Body of pancreas (tissue), 4 donors: Measurements from ENCODE around the gene TEX29. TPM values are rescaled to one million over a fixed set of nuclear protein-coding genes. Genes with fewer than 3 reads are reported as not detected.

Source experiments
- ATAC-seq: fragments of 150-250 bp; one replicate; pipeline ENCODE4 v1.9.1; 2016
- DNase-seq, 4 donors: peaks; one replicate each; pipeline ENCODE4 v3.0.0-alpha.2; 2019
- H3K27ac ChIP-seq, 4 donors: fragments of 200-600 bp; sonication (generic); 1 replicate in 3 of 4; 2 replicates in 1 of 4; pipeline versions ENCODE4 v1.5.1 to v1.6.1; 2016 to 2019; ENCODE audit warnings: mild to moderate bottlenecking in 1 of 4, mixed read lengths in 1 of 4, moderate library complexity in 1 of 4
- H3K27me3 ChIP-seq, 2 donors: fragments of 200-600 bp; sonication (generic); one replicate each; pipeline ENCODE4 v1.6.0; 2016; ENCODE audit warnings: mild to moderate bottlenecking in 1 of 2
- H3K36me3 ChIP-seq, 2 donors: fragments of 200-600 bp; sonication (generic); replicated peaks in 1 of 2; 2 replicates each; pipeline ENCODE4 v1.5.1; 2016; ENCODE audit warnings: low read depth in 2 of 2; ENCODE audit not compliant: insufficient read depth in 1 of 2
- H3K4me1 ChIP-seq: fragments of 200-600 bp; sonication (generic); one replicate; pipeline ENCODE4 v1.6.0; 2016
- H3K4me3 ChIP-seq, 2 donors: fragments of 200-600 bp; sonication (generic); 1 replicate in 1 of 2; 2 replicates in 1 of 2; pipeline ENCODE4 v1.5.1; 2016 to 2019
- H3K9me3 ChIP-seq, 3 donors: fragments of 200-600 bp; sonication (generic); 1 replicate in 2 of 3; 2 replicates in 1 of 3; pipeline ENCODE4 v1.5.1; 2016
- CTCF ChIP-seq, 7 experiments: fragments of 450-650 bp in 4 of 7; fragments of 200-600 bp in 3 of 7; sonication (generic) in 3 of 7; IDR thresholded peaks; one replicate each; pipeline ENCODE4 v1.5.1; 2016 to 2019; ENCODE audit warnings: antibody characterized with exemption in 7 of 7
- POLR2A ChIP-seq, 3 donors: fragments of 450-650 bp; IDR thresholded peaks; one replicate each; pipeline ENCODE4 v1.6.1; 2016; ENCODE audit warnings: antibody characterized with exemption in 3 of 3, mild to moderate bottlenecking in 2 of 3
- WGBS, 2 donors: methylation state at CpG; one replicate each; pipeline ENCODE4 v1.1.5; 2017; 5-methylcytosine and 5-hydroxymethylcytosine counted together
- intact Hi-C: fragments of 100-400 bp; cut with DNase I; formaldehyde crosslinking; loops from one replicate; pipeline ENCODE4 v1.15.1; 2023
- total RNA-seq, 2 donors: library from RNA; depleted of rRNA; stranded (reverse); fragments of >200 nt; gene quantifications; one replicate each; pipeline ENCODE4 v1.1.0, GENCODE V29; 2016

TEX29 gene
- total RNA-seq, 2 donors from 2014 or later, result not detected

GRCh38 chr13:111304041-111304544, 16.3 kb upstream of the TEX29 start:
- 90 to 94% methylated on average over 14 to 15 of the region's 15 CpGs for WGBS, 2 donors
- Histone ChIP-seq H3K27me3 (no peaks in the 10 kb centered on the region), H3K4me1 (no peaks in the 10 kb centered on the region), H3K36me3 (peaks cover 0 to 30% of the 10 kb centered on the region in 2 donors), H3K27ac (no peak overlapping the region), H3K9me3 (no peaks in the 10 kb centered on the region), H3K4me3 (no peak overlapping the region)
- intact Hi-C loops, result no loop called here
- no peak for DNase-seq
- no peak for TF ChIP-seq CTCF (IDR thresholded peaks at IDR 0.05)
- TF ChIP-seq POLR2A (IDR thresholded peaks at IDR 0.05), result no peak
- no peak for ATAC-seq

- ATAC-seq, result no peak
- TF ChIP-seq POLR2A (IDR thresholded peaks at IDR 0.05) (no peak), CTCF (IDR thresholded peaks at IDR 0.05) (no peak)
- intact Hi-C loops, result no loop called here
- 94 to 96% methylated on average over 20 of the region's 20 CpGs for WGBS, 2 donors
- Histone ChIP-seq H3K27ac (no peak overlapping the region), H3K4me1 (no peaks in the 10 kb centered on the region), H3K36me3 (peaks cover 0 to 30% of the 10 kb centered on the region in 2 donors), H3K4me3 (no peak overlapping the region), H3K27me3 (no peaks in the 10 kb centered on the region), H3K9me3 (no peaks in the 10 kb centered on the region)
- DNase-seq, result no peak
Observed at GRCh38 chr13:111304603-111305289, 15.7 kb upstream of the TEX29 start.

GRCh38 chr13:111312944-111313590, 7.4 kb upstream of the TEX29 start:
- Histone ChIP-seq H3K9me3 (no peaks in the 10 kb centered on the region), H3K4me3 (no peak overlapping the region), H3K27me3 (no peaks in the 10 kb centered on the region), H3K4me1 (no peaks in the 10 kb centered on the region), H3K36me3 (no peaks in the 10 kb centered on the region), H3K27ac (no peak overlapping the region)
- WGBS, 2 donors, result 97 to 98% methylated on average over 6 to 17 of the region's 17 CpGs
- intact Hi-C loops, result no loop called here
- TF ChIP-seq POLR2A (IDR thresholded peaks at IDR 0.05) (no peak), CTCF (IDR thresholded peaks at IDR 0.05) (no peak)
- DNase-seq (no peak), ATAC-seq (no peak)

GRCh38 chr13:111313911-111314425, 6.5 kb upstream of the TEX29 start:
- DNase-seq, result no peak

More at GRCh38 chr13:111313911-111314425, 6.5 kb upstream of the TEX29 start:
- ATAC-seq, result no peak
- no peaks in the 10 kb centered on the region for H3K9me3 ChIP-seq
- intact Hi-C loops, result no loop called here
- H3K4me1 ChIP-seq, result no peaks in the 10 kb centered on the region
- no peaks in the 10 kb centered on the region for H3K27me3 ChIP-seq
- TF ChIP-seq POLR2A (IDR thresholded peaks at IDR 0.05) (no peak), CTCF (IDR thresholded peaks at IDR 0.05) (no peak)
- WGBS, 2 donors, result 82 to 97% methylated on average over 13 to 14 of the region's 14 CpGs
- no peak overlapping the region for H3K4me3 ChIP-seq
- no peak overlapping the region for H3K27ac ChIP-seq
- H3K36me3 ChIP-seq, result no peaks in the 10 kb centered on the region
